Activated gamma-delta T cell treated with Interleukin-2 at 50 U/mL for 16 hours (primary cell): ENCODE results near the gene IGSF21.

Source experiments
- DNase-seq: peaks from one replicate; pipeline ENCODE4 v3.0.0-alpha.2; 2020

Gene IGSF21

GRCh38 chr1:18183533-18183932 is 75.9 kb downstream of the IGSF21 start:
- DNase-seq = no peak

- no peak for DNase-seq
Measured at GRCh38 chr1:18187054-18187453, 79.5 kb downstream of the IGSF21 start.

GRCh38 chr1:18188820-18189517 is 81.4 kb downstream of the IGSF21 start:
- no peak for DNase-seq

DNA sequence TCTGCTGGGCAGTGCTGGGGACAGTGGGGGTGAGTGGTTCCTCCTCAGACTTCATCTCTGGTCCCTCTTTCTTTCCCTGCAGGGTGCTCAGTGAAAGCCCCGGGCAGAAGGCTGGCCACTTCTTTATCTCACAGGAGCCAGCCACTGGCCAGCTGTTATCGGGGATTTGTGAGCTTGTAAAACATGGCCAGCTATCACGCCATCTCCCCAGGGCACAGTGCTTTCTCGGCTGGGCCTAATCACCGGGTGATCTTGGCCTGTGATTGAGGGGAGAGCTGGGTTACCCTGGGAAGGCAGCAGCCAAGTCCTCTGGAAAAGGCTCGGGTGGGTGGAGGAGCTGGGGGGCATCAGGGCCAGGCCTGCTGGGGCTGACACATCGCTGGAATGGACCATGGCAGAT is 83.0 kb downstream of the IGSF21 start:
- no peak for DNase-seq

- no peak for DNase-seq
Measured at GRCh38 chr1:18191037-18191436, 83.4 kb downstream of the IGSF21 start.

DNA sequence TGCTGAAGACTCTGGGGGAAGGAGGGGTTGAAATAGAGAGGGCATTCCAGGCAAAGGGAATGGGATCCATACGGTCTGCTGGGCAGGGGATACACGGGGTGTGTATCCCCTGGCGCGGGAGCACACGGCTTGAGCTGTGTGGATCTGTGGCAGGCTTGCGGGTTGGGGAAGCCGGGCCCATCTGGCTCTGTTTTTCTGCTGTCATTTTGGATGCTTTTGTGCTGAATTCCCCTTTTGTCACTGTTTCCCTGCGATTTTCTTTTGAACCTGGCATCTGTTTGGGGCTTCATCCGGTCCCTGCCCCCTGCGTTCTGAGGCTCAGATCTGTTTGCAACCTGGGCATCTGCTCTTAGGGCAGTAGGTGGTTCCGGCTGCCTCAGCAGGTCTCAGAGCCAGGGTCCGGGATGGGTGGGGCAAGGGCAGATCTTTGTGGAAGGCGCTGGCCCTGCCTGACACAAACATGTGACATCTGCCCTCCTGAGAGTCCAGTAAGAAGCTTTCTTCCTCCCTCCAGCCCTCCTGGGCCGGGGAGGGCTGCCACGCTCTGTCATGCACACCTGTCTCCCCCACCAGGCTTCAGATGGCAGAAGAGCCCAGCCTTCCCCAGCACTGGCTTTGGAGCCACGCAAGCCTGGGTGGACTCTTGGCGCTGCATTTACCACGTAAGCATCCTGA is 84.0 kb downstream of the IGSF21 start:
- no peak for DNase-seq

DNA sequence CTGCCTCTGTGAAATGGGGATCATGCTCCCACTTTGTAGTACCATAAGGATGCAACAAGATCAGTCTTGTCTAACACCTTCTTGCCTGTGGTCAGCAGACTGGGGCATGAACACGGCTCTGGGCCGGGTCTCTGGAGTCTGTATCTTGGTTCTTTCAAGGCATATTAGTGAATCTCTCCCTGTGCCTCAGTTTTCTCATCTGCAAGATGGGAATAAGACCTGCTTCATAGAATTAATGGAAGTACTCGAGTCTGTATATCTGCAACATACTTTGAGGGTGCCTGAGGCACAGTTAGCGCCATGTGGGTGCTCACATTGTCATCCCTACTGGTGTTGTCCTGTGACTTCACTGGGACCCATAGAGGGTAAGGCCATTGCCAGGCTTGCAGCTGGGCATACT is 84.6 kb downstream of the IGSF21 start:
- no peak for DNase-seq

DNA sequence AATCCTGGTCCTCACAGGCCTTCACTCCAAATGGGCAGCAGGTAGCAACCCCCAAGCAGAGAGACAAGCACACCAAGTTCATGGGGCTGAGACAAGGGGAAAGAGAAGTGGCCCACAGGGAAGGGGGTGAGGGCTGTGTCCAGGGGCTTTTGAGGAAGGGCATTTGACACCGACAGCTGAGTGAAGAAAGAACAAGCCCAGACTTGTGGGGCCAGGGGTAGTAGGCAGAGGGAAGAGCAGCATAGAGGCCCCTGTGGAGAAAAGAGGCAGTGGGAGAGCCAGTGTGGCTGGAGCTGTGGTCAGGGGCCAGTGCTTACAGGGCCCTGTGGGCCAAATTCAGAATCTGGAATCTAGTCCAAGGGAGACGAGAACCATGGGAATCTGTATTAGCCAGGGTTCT is 85.4 kb downstream of the IGSF21 start:
- DNase-seq = no peak

GRCh38 chr1:18197299-18197698 is 89.7 kb downstream of the IGSF21 start:
- no peak for DNase-seq

DNA sequence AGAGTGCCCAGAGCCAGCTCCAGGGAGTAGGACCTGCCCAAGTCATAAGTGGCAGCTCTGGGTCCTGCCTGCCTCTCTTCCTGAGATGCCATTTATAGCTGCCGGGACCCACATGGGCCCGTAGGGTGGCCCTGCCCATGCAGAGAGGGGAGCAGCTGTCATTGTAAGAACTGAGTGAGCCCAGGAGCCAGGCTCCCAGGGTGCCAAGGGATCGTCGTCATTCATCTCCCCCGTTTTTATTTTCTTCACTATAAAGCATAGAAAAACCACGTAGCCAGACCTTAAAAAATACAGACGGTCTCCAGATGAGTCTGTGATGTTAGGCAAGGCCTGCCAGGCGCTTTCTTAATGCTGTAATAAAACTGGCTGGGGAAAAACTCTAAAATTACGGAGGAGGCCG is 90.7 kb downstream of the IGSF21 start:
- DNase-seq = no peak

- no peak for DNase-seq
Measured at GRCh38 chr1:18199462-18199861, 91.9 kb downstream of the IGSF21 start.

DNA sequence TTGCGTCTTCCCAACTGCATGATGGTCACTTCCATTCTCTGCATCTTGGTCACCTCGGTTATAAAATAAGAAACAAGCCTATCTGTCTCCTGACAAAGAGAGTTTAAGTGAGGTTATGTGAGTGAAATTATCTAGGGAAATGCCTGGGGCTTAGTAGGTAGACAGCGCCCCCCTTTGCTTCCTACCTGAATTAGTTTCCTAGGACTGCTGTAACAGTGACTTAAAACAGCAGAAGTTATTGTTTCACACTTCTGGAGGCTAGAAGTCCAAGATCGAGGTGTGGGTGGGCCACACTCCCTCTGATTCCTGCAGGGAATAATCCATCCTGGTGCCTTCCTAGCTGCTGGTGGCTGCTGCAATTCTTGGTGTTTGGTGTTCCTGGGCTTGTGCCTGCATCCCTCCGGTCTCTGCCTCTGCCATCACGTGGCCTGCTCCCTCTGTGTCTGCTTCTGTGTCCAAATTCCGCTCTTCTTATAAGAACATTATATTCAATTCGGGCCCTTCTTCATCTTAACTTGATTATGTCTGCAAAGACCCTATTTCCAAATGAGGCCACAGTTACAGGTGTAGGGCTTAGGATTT is 92.6 kb downstream of the IGSF21 start:
- no peak for DNase-seq

DNA sequence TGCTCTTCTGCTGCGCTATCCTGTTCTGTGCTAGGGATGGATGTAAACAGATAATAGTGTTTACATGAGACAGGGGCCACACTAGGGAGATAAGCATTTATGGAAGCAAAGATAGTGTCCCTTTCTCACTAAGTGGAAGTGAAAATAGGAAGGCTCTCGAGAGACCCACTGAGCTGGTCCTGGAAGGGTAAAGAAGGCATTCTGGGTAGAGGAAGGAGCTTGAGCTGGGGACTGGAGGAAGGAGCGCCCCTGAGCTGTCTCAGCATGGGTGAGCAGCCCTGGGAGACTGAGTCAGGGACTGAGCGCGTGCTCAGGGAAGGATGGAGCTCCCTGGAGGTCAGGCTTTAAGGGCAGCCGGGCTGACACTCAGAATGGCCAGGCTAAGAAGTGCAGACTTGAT is 93.3 kb downstream of the IGSF21 start:
- DNase-seq = no peak

- DNase-seq = no peak
Measured at GRCh38 chr1:18201997-18202719, 94.6 kb downstream of the IGSF21 start.

DNA sequence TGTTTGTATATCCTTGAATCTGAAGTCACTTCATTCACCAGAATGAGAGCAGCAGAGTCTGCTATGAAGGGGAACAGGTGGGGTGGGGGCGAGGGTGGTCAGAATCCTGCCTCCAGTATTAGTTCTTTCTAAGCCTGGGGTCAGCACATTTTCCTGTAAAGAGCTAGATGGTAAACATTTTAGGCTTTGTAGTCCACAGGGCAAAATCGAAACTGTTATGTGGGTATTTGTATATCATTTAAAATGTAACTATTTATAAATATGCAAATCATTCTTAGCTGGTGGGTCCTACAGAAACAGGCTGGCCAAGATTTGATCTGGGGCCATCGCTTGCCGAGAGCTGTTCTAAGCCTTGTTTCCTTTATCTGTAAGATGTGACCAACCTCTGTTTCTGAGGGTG is 96.0 kb downstream of the IGSF21 start:
- no peak for DNase-seq

DNA sequence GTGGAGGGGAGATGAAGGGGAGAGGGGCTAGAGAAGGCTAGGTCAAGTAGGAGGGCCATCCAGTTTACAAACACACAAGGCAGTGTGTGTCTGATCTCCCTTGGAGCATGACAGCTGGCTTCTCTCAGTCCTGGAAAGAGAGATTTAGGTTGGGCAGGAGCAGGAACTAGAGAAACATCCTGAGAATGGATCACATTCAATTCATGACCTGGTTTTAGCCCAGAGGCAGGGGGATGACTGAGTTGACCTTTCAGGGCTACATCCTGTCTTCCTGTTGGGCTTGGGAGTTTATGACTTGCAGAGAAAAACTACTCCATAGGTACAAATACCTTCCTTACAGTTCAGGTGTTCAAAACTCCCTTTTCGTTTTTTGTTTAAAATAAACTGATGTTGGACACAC is 97.0 kb downstream of the IGSF21 start:
- DNase-seq = no peak

GRCh38 chr1:18205319-18205718 is 97.7 kb downstream of the IGSF21 start:
- DNase-seq = no peak

GRCh38 chr1:18211764-18212163 is 104.2 kb downstream of the IGSF21 start:
- no peak for DNase-seq

- no peak for DNase-seq
Measured at GRCh38 chr1:18217398-18218043, 109.9 kb downstream of the IGSF21 start.

- no peak for DNase-seq
Measured at GRCh38 chr1:18229625-18230024, 122.0 kb downstream of the IGSF21 start.

GRCh38 chr1:18230321-18230720 is 122.7 kb downstream of the IGSF21 start:
- DNase-seq = no peak

DNA sequence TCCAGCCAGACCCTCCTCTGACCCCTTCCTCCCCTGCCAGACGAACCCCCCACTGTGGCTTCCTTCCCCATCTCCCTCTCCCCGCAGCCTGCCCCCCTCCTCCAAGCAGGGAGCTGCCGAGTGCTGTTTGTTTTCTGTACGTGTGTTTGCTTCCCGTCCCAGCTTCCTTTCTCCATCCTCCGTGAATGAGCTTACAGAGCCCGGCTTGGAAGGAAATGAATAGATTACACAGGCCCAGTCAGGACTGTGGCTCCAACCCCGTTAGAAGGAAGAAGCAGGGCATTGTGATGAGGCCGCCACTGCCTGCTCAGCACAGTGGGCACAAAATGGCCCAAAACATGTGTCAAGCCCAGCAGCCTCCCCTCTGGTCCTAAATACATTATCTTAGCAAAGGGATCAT is 123.2 kb downstream of the IGSF21 start:
- DNase-seq = no peak

- no peak for DNase-seq
Measured at GRCh38 chr1:18232052-18232451, 124.5 kb downstream of the IGSF21 start.
